OCI-LY7 (cell line): ENCODE data around the gene DNAL1. TPM values are rescaled to one million over a fixed set of nuclear protein-coding genes. Genes with fewer than 3 reads are reported as not detected.

Experiments
- BruUV-seq: library from RNA; stranded (reverse); fragments of 400-500 nt; replicated peaks from 2 replicates; lab custom pipeline; 2021; lab: Mats Ljungman, UMichigan
- CTCF ChIA-PET: fragments of 300-600 bp; sonication (Branson Sonifier 250); formaldehyde crosslinking; loops from one replicate; lab custom pipeline; 2022; ENCODE audit warnings: antibody characterized with exemption; ENCODE audit not compliant: unreplicated experiment; lab: Charles Lee
- POLR2A ChIA-PET: fragments of 300-600 bp; sonication (Branson Sonifier 250); formaldehyde crosslinking; loops from one replicate; lab custom pipeline; 2022; ENCODE audit warnings: antibody characterized with exemption; lab: Charles Lee
- DNase-seq: peaks from one replicate; pipeline ENCODE4 v3.0.0-alpha.2; 2015; ENCODE audit warnings: low spot score
- H2AFZ ChIP-seq: fragments of 200-600 bp; sonication (generic), shearing (Covaris generic); 2 replicates; pipeline ENCODE4 v1.6.1; 2014; ENCODE audit warnings: mild to moderate bottlenecking, antibody characterized with exemption, low read length, moderate library complexity
- H3K27ac ChIP-seq: fragments of 200-600 bp; sonication (generic); 2 replicates; pipeline ENCODE4 v1.5.1; 2014; ENCODE audit warnings: mixed run types, low read depth, mild to moderate bottlenecking, moderate library complexity, low read length, inconsistent platforms; ENCODE audit not compliant: poor library complexity, severe bottlenecking
- H3K36me3 ChIP-seq: fragments of 200-600 bp; sonication (generic); 2 replicates; pipeline ENCODE4 v1.6.1; 2014; ENCODE audit warnings: mild to moderate bottlenecking, antibody characterized with exemption, low read length, moderate library complexity, mixed read lengths; ENCODE audit not compliant: insufficient read depth
- H3K4me1 ChIP-seq: fragments of 200-600 bp; sonication (generic); 2 replicates; pipeline ENCODE4 v1.5.1; 2014; ENCODE audit warnings: mild to moderate bottlenecking, low read length; ENCODE audit not compliant: insufficient read depth, poor library complexity, severe bottlenecking
- H3K4me2 ChIP-seq: fragments of 200-600 bp; sonication (generic); 2 replicates; pipeline ENCODE4 v1.6.1; 2014; ENCODE audit warnings: mild to moderate bottlenecking, low read length
- H3K4me3 ChIP-seq: fragments of 200-600 bp; sonication (generic); 2 replicates; pipeline ENCODE4 v1.5.1; 2014; ENCODE audit warnings: mild to moderate bottlenecking, low read depth, low read length; ENCODE audit not compliant: poor library complexity, severe bottlenecking
- H3K79me2 ChIP-seq: fragments of 200-600 bp; sonication (generic); 2 replicates; pipeline ENCODE4 v1.6.1; 2016; ENCODE audit warnings: low read depth, mild to moderate bottlenecking, low read length, moderate library complexity, mixed read lengths; ENCODE audit not compliant: insufficient read depth
- H3K9me2 ChIP-seq: fragments of 200-600 bp; sonication (generic); 2 replicates; pipeline ENCODE4 v1.6.1; 2016; ENCODE audit warnings: mild to moderate bottlenecking, low read length, mixed read lengths; ENCODE audit not compliant: insufficient read depth
- H3K9me3 ChIP-seq: fragments of 200-600 bp; sonication (generic); 2 replicates; pipeline ENCODE4 v1.6.1; 2014; ENCODE audit warnings: mild to moderate bottlenecking, mixed run types, low read length, mixed read lengths
- H4K20me1 ChIP-seq: fragments of 200-600 bp; sonication (generic); 2 replicates; pipeline ENCODE4 v1.6.1; 2014; ENCODE audit warnings: mild to moderate bottlenecking, antibody characterized with exemption, low read length, moderate library complexity, mixed read lengths; ENCODE audit not compliant: insufficient read depth
- CTCF ChIP-seq: fragments of 200-600 bp; sonication (generic); conservative IDR thresholded peaks from 2 replicates; pipeline ENCODE4 v1.5.1; 2014; ENCODE audit warnings: mild to moderate bottlenecking, antibody characterized with exemption, low read length, moderate library complexity, mixed read lengths
- EZH2phosphoT487 ChIP-seq: fragments of 200-600 bp; sonication (generic); IDR thresholded peaks from 2 replicates; pipeline ENCODE4 v1.6.1; 2018; ENCODE audit warnings: low read depth, borderline replicate concordance, mild to moderate bottlenecking, mixed run types, antibody characterized with exemption, low read length, moderate library complexity, mixed read lengths
- intact Hi-C: fragments of 100-400 bp; cut with micrococcal nuclease; formaldehyde crosslinking; loops from one replicate; pipeline ENCODE4 v1.10.0; 2022; ENCODE audit not compliant: unreplicated experiment
- total RNA-seq, 2 experiments: library from RNA; depleted of rRNA in 1 of 2; stranded (reverse); fragments of >200 nt in 1 of 2; shearing (Covaris generic) in 1 of 2; gene quantifications; 2 replicates each; pipeline ENCODE4 v1.2.3, GENCODE V29; 2014 to 2022

DNAL1 gene
- total RNA-seq, 2 experiments from 2014 or later: 5.6 to 7.5 TPM

DNA sequence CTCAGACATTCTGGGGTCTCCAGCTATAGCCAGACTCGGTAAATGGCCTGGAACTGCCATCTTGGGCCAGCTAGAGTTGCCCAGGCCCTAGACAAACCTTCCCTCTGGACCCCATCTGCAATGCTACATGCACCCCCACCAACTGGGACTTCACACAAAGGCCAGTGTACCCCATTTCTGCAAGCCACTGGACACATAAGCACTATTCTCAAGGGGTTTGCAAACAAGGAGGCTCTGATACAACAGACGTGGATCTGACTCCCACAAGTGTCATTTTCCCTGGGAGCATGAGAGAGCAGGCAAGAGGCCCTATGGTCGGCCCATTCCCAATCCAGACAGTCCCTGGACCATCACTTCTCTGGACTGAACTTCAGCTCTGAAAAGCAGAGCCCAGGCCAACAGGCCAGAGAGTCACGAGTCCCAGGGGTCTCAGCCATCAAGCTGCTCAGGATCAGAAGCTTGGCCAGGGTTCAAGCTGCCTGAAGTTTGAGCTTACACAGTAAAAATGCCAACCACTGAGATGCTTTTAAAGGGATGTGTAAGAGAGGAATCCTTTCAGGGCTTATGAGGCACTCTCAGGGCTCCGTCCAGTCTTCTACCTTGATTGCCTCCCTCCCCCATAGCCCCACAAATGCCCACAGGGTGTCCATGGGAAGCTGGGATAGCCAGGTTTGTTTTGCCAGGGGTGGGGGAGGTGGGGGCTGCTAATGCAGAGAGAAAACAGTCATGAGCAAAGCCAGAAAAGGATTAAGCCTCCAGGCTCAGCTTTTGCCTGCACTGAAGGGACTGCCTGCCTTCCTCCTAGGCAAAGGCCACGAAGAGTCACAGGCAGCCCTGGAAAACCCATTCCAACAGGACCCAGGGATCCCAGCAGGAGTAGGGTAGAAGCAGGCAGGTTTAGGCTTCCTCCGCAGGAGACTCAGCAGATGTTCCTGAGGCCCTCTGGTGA is 101.1 kb downstream of the DNAL1 start:
- H3K9me2 ChIP-seq: no peaks in the 10 kb centered on the region
- H3K36me3 ChIP-seq: peaks cover 30% of the 10 kb centered on the region
- peaks cover 100% of the 10 kb centered on the region for H3K4me1 ChIP-seq
- no peak for DNase-seq
- TF ChIP-seq CTCF (no peak), EZH2phosphoT487 (no peak)
- H3K4me2 ChIP-seq: peak overlapping the region; percentile 89
- peaks cover 78% of the 10 kb centered on the region for H4K20me1 ChIP-seq
- POLR2A ChIA-PET: interaction anchor here (0.6 to 2.2 kb wide), 3 partner anchors 9 to 36 kb away, joined by 3 to 9 read pairs (median 3); a partner anchor contains a TSS
- peak overlapping the region; percentile 58 for H3K4me3 ChIP-seq
- peaks cover 100% of the 10 kb centered on the region for H3K79me2 ChIP-seq
- intact Hi-C loops: no loop called here
- H3K27ac ChIP-seq: peak overlapping the region; percentile 70
- no TSS peak for BruUV-seq
- CTCF ChIA-PET: interaction anchor here (0.7 to 1.3 kb wide), 2 partner anchors 10 to 20 kb away, joined by 3 read pairs; no protein-coding TSS in a partner anchor
- no peak overlapping the region for H2AFZ ChIP-seq
- no peaks in the 10 kb centered on the region for H3K9me3 ChIP-seq

- H3K36me3 ChIP-seq: peaks cover 32% of the 10 kb centered on the region
- ChIA-PET POLR2A (interaction anchor here (0.6 to 2.2 kb wide), 3 partner anchors 8 to 36 kb away, joined by 3 to 9 read pairs (median 3); a partner anchor contains a TSS), CTCF (interaction anchor here (1.0 kb wide), 2 partner anchors 9 to 31 kb away, joined by 3 to 4 read pairs; no protein-coding TSS in a partner anchor)
- BruUV-seq: no TSS peak
- peaks cover 100% of the 10 kb centered on the region for H3K79me2 ChIP-seq
- H3K4me2 ChIP-seq: peak overlapping the region; percentile 89
- no peaks in the 10 kb centered on the region for H3K9me3 ChIP-seq
- peaks cover 75% of the 10 kb centered on the region for H4K20me1 ChIP-seq
- DNase-seq: peak; percentile 18
- intact Hi-C loops: no loop called here
- no peak overlapping the region for H2AFZ ChIP-seq
- no peaks in the 10 kb centered on the region for H3K9me2 ChIP-seq
- no peak overlapping the region for H3K4me3 ChIP-seq
- H3K27ac ChIP-seq: peak overlapping the region; percentile 70
- TF ChIP-seq EZH2phosphoT487: no peak
- TF ChIP-seq CTCF: peak; percentile 41; the same call in 1 of the 2 replicates
- H3K4me1 ChIP-seq: peaks cover 100% of the 10 kb centered on the region
Observed at GRCh38 chr14:73746520-73747378, 102.0 kb downstream of the DNAL1 start.
